ENCODE measurements around the gene MYLK.

MYLK gene

GRCh38 chr3:123686251-123686650 is 197.9 kb downstream of the MYLK start:
- FAIRE-seq (no peak), DNase-seq (ENCODE audit: insufficient read length, low spot score) (no peak)

DNA sequence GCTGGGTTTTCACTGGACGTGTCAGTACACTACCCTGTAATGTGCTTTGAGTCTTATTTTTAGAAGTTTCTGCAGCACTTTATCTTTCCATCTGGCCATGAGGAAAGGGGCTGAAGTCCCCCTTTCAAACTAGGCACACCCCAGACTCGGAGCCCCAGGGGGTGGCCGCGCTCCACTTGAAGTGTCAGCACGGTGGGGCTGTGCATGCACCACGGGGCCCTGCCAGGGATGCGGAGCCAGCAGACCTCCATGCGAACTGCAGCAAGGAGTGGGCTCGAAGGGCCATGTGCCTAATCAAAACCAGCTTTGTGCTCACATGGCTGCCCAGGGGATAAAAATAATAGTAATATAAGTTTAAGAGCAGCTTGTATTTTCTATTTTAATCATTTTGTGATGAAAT is 198.4 kb downstream of the MYLK start:
- DNase-seq (ENCODE audit: insufficient read length, low spot score), result no peak
- FAIRE-seq, result peak; percentile 4

- FAIRE-seq, result no peak
- no peak for DNase-seq (ENCODE audit: insufficient read length, low spot score)
These were observed 199.5 kb downstream of the MYLK start for GRCh38 chr3:123684636-123685035.

DNA sequence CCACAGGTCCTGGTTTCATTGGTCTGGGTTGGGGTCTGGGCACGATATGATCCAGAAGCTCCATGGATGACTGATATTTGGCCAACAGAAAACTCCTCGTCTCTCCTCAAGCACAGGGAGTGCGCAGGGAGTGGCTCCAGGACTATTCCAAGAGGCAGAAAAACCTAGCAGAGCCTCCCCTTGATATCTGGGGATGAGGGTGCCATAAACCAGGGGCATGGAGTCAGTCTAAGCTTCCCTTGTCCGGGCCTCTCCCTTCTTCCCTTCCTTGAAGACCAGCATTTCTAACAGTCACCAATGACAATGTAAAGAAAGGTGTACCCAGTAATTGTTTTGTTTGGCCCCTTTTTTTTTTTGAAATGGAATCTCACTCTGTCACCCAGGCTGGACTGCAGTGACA is 199.9 kb downstream of the MYLK start:
- DNase-seq (ENCODE audit: insufficient read length, low spot score) (no peak), FAIRE-seq (no peak)

GRCh38 chr3:123683505-123684154 is 200.5 kb downstream of the MYLK start:
- FAIRE-seq, result peak; percentile 36
- DNase-seq (ENCODE audit: insufficient read length, low spot score), result no peak

DNA sequence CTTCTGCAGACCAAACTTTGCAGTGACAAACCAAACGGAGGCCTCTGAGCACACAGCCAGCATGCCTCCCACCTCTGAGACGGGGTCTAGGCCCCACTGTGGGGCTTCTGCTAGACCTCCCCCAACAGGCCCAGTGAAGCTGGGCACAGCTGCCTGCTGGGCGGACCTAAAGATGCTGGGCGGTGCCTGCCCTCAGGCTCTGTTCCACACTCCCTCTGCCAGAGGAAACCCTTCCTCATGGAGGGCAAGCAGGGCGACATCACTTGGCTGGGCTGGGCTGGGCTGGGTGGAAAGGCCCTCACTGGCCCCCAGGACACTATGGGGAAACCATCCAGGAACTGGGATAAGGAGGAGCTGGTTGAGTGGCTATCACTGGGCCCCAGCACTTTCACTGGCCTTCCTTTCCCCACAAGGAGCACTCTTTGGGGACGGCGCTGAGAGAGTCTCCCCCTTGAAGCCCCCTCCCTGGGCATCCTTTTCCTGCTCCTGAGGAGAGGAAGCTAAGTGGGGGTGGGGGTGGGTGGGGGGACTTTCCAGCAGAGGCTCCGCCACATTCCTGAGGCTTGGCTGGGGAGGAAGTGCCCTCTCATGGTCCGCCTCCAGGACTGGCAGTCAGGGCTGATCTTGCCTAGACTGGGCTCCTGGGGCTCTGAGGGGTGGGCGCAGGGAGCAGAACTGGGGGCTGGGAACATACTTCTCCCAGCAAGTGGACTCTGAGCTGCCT is 201.2 kb downstream of the MYLK start:
- no peak for FAIRE-seq
- no peak for DNase-seq (ENCODE audit: insufficient read length, low spot score)

- no peak for DNase-seq (ENCODE audit: insufficient read length, low spot score)
- FAIRE-seq, result no peak
These were observed 201.8 kb downstream of the MYLK start for GRCh38 chr3:123682302-123682701.

DNA sequence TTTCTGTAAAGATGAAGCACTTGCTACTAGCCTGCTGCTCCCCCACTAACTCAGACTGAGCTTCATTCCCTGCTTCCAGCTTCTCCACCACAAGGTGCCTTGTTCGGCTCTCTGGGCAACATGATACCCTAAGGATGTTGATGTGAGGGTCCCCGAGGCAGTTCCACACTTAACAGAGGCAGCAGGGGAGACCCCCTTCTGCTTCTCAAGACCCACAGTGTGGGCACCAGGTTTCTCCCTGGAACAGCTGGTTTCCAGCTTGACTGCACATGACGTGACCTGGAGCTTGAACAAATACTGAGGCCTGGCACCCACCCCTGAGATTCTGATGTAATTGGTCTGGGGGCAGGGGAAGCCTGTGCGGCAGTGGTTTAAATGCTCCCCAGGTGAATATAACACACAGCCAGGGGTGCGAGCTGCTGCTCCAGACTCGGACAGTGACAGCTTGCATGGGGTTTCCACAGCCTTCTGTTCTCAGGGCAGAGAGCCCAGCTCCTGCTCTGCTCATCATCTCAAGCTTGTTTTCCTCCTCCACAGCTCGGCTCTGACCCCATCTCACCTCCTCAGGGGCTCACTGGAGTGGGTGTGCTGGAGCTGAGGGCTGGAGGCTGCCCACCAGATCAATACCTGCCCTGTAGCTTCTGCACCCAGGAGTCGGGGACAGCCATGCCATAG is 204.3 kb downstream of the MYLK start:
- DNase-seq (ENCODE audit: insufficient read length, low spot score) (no peak), FAIRE-seq (no peak)

DNA sequence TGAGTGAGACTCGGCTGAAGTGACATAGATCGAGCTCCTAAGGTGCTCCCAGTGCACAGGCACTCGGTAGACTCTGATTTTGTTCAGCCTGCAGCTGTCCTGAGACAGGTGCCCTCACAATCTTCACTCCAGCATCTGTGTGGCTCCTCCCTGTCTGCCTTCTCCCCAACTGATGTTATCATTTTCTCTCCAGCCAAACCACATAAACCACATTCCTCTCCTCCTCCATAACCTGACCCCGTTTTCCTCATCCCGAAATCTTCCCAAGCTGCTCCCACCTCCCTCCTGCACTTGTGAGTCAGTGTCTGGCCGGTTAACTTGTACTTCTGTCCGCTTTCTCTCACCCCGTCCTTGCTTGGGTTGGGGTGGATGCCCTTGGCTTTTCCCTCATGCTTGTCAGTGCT is 206.0 kb downstream of the MYLK start:
- DNase-seq (ENCODE audit: insufficient read length, low spot score) (peak; percentile 45), FAIRE-seq (peak; percentile 88)

GRCh38 chr3:123672429-123673146 is 211.5 kb downstream of the MYLK start:
- FAIRE-seq (no peak), DNase-seq (ENCODE audit: insufficient read length, low spot score) (no peak)

DNA sequence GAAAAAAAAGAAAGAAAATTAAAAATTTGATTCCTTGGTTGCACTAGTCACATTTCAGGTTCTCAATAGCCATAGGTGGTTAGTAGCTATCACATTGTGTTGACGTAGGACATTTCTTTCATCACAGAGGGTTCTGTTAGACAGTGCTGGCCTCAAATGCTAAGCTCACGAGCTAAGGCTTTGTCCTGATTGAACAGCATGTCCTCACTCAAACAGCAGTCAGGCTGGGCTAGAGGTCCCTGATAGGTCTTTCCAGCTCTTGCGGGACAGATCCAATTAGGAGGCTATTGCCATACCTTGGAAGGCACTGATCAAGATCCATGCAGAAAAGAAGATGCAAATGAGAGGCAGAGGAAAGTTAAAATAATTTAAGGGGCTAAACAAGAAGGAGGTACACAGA is 213.4 kb downstream of the MYLK start:
- no peak for DNase-seq (ENCODE audit: insufficient read length, low spot score)
- no peak for FAIRE-seq

DNA sequence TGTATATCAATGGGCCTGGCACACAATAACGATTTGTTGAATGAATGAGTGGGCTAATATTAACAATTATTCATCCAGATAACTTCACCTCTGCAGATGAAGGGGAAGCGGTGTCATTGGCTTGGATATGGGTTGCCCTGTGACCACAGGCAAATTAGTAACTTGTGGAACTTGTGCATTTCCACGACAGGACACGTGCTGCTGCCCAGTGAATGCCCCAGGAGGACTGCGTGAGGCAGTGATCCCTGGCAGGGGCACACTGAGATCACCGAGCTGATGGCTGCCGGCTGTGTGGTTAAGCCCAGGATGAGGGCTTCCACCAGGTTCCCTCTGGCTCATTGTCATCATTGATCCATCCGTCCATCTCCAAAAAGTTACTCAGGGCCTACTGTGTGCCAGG is 215.2 kb downstream of the MYLK start:
- no peak for FAIRE-seq
- DNase-seq (ENCODE audit: insufficient read length, low spot score), result no peak

GRCh38 chr3:123667784-123668183 is 216.3 kb downstream of the MYLK start:
- FAIRE-seq (no peak), DNase-seq (ENCODE audit: insufficient read length, low spot score) (no peak)

DNA sequence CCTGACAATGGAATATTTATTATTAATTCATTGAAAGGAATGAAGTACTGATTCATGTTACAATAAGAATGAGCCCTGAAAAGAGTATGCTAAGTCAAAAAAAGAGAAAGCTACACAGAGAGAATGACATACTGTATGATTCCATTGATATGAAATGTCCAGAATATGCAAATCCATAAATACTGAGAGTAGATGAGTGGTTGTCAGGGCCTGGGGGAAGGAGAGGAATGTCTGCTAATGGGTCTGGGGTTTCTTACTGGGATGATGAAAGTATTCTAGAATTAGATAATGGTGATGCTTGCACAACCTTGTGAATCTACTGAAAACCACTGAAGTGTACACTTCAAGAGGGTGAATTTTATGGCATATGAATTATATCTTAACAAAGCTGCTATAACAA is 219.4 kb downstream of the MYLK start:
- FAIRE-seq (no peak), DNase-seq (ENCODE audit: insufficient read length, low spot score) (no peak)

DNA sequence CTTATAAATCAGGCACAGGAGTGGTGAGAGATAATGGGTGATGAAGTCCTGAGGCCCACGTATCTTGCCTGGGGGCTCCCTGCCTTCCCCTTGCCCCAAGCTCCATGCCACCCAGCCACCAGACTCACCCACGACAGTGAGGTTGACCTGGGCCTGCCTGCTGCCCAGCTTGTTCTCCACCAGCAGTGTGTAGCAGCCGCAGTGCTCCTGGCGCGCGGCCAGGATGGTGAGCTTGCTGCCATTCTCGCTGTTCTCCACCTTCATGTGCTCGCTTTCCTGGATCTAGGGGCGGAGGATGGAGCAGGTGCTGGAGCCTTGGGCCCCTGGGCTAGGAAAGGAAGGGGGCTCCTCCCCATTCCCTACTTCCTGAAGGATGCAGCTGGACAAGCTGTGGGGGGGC is 220.2 kb downstream of the MYLK start:
- DNase-seq (ENCODE audit: insufficient read length, low spot score) (no peak), FAIRE-seq (no peak)

GRCh38 chr3:123661973-123662372 is 222.2 kb downstream of the MYLK start:
- DNase-seq (ENCODE audit: insufficient read length, low spot score), result no peak

GRCh38 chr3:123660900-123661299 is 223.2 kb downstream of the MYLK start:
- FAIRE-seq (no peak), DNase-seq (ENCODE audit: insufficient read length, low spot score) (no peak)

More at GRCh38 chr3:123661973-123662372, 222.2 kb downstream of the MYLK start:
- FAIRE-seq, result no peak

- FAIRE-seq (no peak), DNase-seq (ENCODE audit: insufficient read length, low spot score) (no peak)
These were observed 223.9 kb downstream of the MYLK start for GRCh38 chr3:123660141-123660675.

- DNase-seq (ENCODE audit: insufficient read length, low spot score), result no peak
- no peak for FAIRE-seq
These were observed 225.3 kb downstream of the MYLK start for GRCh38 chr3:123658852-123659206.

DNA sequence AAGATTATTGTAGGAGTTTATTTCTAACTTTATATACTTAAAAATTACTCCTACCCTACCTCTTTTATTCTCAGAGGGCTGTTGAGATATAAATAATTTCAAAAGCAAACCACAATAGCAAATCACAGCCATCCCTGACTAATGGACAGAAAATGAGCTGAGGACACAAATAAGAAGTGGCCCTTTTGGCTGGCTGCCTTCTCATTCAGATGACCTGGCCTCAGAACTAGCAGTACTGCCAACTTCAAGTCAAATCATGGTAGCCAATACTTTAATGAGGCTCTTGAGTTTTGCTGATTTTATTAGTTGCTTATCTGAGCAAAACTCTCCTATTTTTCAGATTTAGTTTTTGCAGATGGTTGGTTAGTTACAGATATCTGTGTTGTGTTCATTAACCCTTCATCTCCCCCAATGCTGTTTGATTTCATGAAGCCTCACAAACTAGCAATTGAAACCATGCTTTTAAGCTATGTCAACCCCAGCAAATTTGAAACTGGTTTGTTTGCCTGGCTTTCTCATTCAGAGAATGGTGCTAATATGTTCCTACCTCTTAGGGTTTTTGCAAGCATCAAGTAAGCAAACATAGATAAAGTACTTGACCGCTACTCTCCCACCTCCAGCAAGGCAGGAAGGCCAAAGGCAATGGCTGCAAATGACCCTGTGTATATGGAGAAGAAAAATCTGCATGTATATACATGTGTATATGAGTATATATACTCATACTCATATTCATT is 225.8 kb downstream of the MYLK start:
- no peak for DNase-seq (ENCODE audit: insufficient read length, low spot score)
- FAIRE-seq, result no peak

Measured in HTR-8/SVneo (cell line).